Neural progenitor cell (in vitro differentiated cells): ENCODE data around the gene ARID2.

Experiments used
- EZH2 ChIP-seq: fragments of 200-600 bp; sonication (generic); IDR thresholded peaks from 2 replicates; pipeline ENCODE4 v1.6.1; 2017; ENCODE audit warnings: antibody characterized with exemption, mild to moderate bottlenecking, moderate library complexity
- EZH2phosphoT487 ChIP-seq: fragments of 200-600 bp; sonication (generic); IDR thresholded peaks from 2 replicates; pipeline ENCODE4 v1.6.1; 2017; ENCODE audit warnings: antibody characterized with exemption
- TF ChIP-seq, protein P1 (sequence below): fragments of 200-600 bp; sonication (generic); IDR thresholded peaks from 2 replicates; pipeline ENCODE4 v1.5.1; 2017; ENCODE audit warnings: antibody characterized with exemption, mild to moderate bottlenecking

DNA sequence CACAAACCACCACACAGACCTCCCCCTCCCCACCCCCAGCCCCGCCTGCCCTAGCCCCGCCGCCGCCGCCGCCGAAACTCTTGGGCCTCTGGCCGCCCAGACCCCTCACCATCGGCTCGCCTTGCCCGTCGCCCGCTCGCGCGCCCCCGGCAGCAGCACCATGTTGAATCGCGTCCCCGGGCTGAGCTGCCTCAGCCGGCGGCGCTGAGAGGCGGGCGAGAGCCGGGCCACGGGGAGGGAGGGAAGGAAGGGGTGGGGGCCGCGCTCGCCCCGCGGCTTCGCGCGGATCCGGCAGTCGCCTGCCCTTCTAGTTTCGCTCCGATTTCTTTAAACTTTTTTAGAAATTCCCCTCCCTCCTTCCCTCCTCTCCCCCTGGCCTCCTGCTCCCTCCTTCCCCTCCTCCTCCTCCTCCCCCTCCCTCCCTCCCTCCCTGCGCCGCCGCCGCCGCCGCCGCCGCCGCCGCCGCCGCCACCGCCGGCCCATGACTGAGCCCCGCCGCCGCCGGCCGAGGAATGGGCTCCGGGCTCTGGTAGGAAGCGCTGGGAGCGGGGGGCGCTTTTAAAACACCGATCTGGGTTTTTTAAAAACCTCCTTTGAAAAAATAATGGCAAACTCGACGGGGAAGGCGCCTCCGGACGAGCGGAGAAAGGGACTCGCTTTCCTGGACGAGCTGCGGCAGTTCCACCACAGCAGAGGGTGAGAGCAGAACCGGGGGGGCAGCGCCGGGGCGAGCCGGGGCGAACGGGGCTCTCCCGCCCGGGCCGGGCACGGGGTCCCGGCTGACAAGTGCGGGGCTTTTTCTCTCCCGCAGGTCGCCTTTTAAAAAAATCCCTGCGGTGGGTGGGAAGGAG, at the start of gene ARID2:
- TF ChIP-seq, protein P1, sequence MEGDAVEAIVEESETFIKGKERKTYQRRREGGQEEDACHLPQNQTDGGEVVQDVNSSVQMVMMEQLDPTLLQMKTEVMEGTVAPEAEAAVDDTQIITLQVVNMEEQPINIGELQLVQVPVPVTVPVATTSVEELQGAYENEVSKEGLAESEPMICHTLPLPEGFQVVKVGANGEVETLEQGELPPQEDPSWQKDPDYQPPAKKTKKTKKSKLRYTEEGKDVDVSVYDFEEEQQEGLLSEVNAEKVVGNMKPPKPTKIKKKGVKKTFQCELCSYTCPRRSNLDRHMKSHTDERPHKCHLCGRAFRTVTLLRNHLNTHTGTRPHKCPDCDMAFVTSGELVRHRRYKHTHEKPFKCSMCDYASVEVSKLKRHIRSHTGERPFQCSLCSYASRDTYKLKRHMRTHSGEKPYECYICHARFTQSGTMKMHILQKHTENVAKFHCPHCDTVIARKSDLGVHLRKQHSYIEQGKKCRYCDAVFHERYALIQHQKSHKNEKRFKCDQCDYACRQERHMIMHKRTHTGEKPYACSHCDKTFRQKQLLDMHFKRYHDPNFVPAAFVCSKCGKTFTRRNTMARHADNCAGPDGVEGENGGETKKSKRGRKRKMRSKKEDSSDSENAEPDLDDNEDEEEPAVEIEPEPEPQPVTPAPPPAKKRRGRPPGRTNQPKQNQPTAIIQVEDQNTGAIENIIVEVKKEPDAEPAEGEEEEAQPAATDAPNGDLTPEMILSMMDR: no peak
- TF ChIP-seq EZH2 (no peak), EZH2phosphoT487 (no peak)
